ENCODE results near the gene NODAL.

NODAL gene

GRCh38 chr10:70461397-70462348, 20.2 kb upstream of the NODAL start:
- Histone ChIP-seq H3K9ac (ENCODE audit: low read length) (no peak overlapping the region), H4K91ac (ENCODE audit: low read length) (no peak overlapping the region), H2BK120ac (ENCODE audit: low read depth, low read length) (no peak overlapping the region), H3K4me3 (ENCODE audit: insufficient read depth in 1 of 2, low read depth in 1 of 2, low read length in 2 of 2) (no peak overlapping the region), H2AFZ (ENCODE audit: low read depth, low read length) (no peak overlapping the region), H2BK5ac (ENCODE audit: low read depth, low read length, poor library complexity, severe bottlenecking) (no peak overlapping the region), H2BK15ac (ENCODE audit: low read depth, poor library complexity, severe bottlenecking) (no peak overlapping the region), H3K27ac (ENCODE audit: low read length, poor library complexity, severe bottlenecking) (no peak overlapping the region), H2BK12ac (ENCODE audit: low read length in 2 of 2) (no peak overlapping the region), H4K8ac (ENCODE audit: low read length) (no peak overlapping the region), H2AK5ac (ENCODE audit: low read length, severe bottlenecking) (no peak overlapping the region), H3K9me3 (ENCODE audit: control insufficient read depth, low read length) (no peaks in the 10 kb centered on the region), H3K36me3 (ENCODE audit: control insufficient read depth in 1 of 2, insufficient read depth in 2 of 2, low read depth in 1 of 2, low read length in 2 of 2) (no peaks in the 10 kb centered on the region), H3K4me2 (ENCODE audit: low read length, poor library complexity, severe bottlenecking) (no peak overlapping the region), H3K27me3 (ENCODE audit: control insufficient read depth in 1 of 2, insufficient read depth in 1 of 2, low read length in 2 of 2) (peaks cover 30 to 39% of the 10 kb centered on the region in 2 experiments), H3K18ac (ENCODE audit: low read depth in 1 of 2, low read length in 2 of 2) (no peak overlapping the region), H3K79me1 (replicated peaks; ENCODE audit: low read length, poor library complexity, severe bottlenecking) (no peaks in the 10 kb centered on the region), H3K23ac (ENCODE audit: low read length in 2 of 2) (no peak overlapping the region), H3K4me1 (ENCODE audit: control insufficient read depth, insufficient read depth, low read depth, low read length) (peaks cover 17% of the 10 kb centered on the region), H3K4ac (ENCODE audit: low read depth in 1 of 2, low read length in 2 of 2) (no peak overlapping the region), H3K14ac (ENCODE audit: low read length in 2 of 2) (no peak overlapping the region)
- WGBS: 61% methylated on average over 12 of the region's 13 CpGs
- DNase-seq: peak; percentile 60

- Histone ChIP-seq H2AK5ac (ENCODE audit: low read length, severe bottlenecking) (no peak overlapping the region), H2BK120ac (ENCODE audit: low read depth, low read length) (no peak overlapping the region), H3K36me3 (ENCODE audit: control insufficient read depth in 1 of 2, insufficient read depth in 2 of 2, low read depth in 1 of 2, low read length in 2 of 2) (no peaks in the 10 kb centered on the region), H3K4me2 (ENCODE audit: low read length, poor library complexity, severe bottlenecking) (no peak overlapping the region), H3K9ac (ENCODE audit: low read length) (no peak overlapping the region), H3K9me3 (ENCODE audit: control insufficient read depth, low read length) (no peaks in the 10 kb centered on the region), H2AFZ (ENCODE audit: low read depth, low read length) (no peak overlapping the region), H4K8ac (ENCODE audit: low read length) (no peak overlapping the region), H2BK12ac (ENCODE audit: low read length in 2 of 2) (peak overlapping the region in 1 of 2 experiments; percentile 8), H3K14ac (ENCODE audit: low read length in 2 of 2) (no peak overlapping the region), H3K27me3 (ENCODE audit: control insufficient read depth in 1 of 2, insufficient read depth in 1 of 2, low read length in 2 of 2) (peaks cover 42 to 44% of the 10 kb centered on the region in 2 experiments), H4K91ac (ENCODE audit: low read length) (peak overlapping the region; percentile 35), H3K4ac (ENCODE audit: low read depth in 1 of 2, low read length in 2 of 2) (no peak overlapping the region), H2BK15ac (ENCODE audit: low read depth, poor library complexity, severe bottlenecking) (no peak overlapping the region), H3K23ac (ENCODE audit: low read length in 2 of 2) (peak overlapping the region in 1 of 2 experiments; percentile 9), H3K4me3 (ENCODE audit: insufficient read depth in 1 of 2, low read depth in 1 of 2, low read length in 2 of 2) (no peak overlapping the region), H2BK5ac (ENCODE audit: low read depth, low read length, poor library complexity, severe bottlenecking) (no peak overlapping the region), H3K27ac (ENCODE audit: low read length, poor library complexity, severe bottlenecking) (no peak overlapping the region), H3K4me1 (ENCODE audit: control insufficient read depth, insufficient read depth, low read depth, low read length) (peaks cover 22% of the 10 kb centered on the region), H3K79me1 (replicated peaks; ENCODE audit: low read length, poor library complexity, severe bottlenecking) (no peaks in the 10 kb centered on the region), H3K18ac (ENCODE audit: low read depth in 1 of 2, low read length in 2 of 2) (no peak overlapping the region)
- 72% methylated on average over 29 of the region's 29 CpGs for WGBS
- no peak for DNase-seq
These were observed 18.5 kb upstream of the NODAL start for GRCh38 chr10:70459774-70460490.

- peaks cover 44 to 46% of the 10 kb centered on the region in 2 experiments for H3K27me3 ChIP-seq (ENCODE audit: control insufficient read depth in 1 of 2, insufficient read depth in 1 of 2, low read length in 2 of 2)
- no peak overlapping the region for H3K9ac ChIP-seq (ENCODE audit: low read length)
- H3K36me3 ChIP-seq (ENCODE audit: control insufficient read depth in 1 of 2, insufficient read depth in 2 of 2, low read depth in 1 of 2, low read length in 2 of 2): no peaks in the 10 kb centered on the region
- H2AFZ ChIP-seq (ENCODE audit: low read depth, low read length): no peak overlapping the region
- no peak overlapping the region for H3K4ac ChIP-seq (ENCODE audit: low read depth in 1 of 2, low read length in 2 of 2)
- H4K91ac ChIP-seq (ENCODE audit: low read length): no peak overlapping the region
- H3K9me3 ChIP-seq (ENCODE audit: control insufficient read depth, low read length): no peaks in the 10 kb centered on the region
- H2BK15ac ChIP-seq (ENCODE audit: low read depth, poor library complexity, severe bottlenecking): no peak overlapping the region
- no peak overlapping the region for H2BK12ac ChIP-seq (ENCODE audit: low read length in 2 of 2)
- no peak for DNase-seq
- H4K8ac ChIP-seq (ENCODE audit: low read length): no peak overlapping the region
- no peak overlapping the region for H2AK5ac ChIP-seq (ENCODE audit: low read length, severe bottlenecking)
- no peak overlapping the region for H2BK5ac ChIP-seq (ENCODE audit: low read depth, low read length, poor library complexity, severe bottlenecking)
- H3K4me3 ChIP-seq (ENCODE audit: insufficient read depth in 1 of 2, low read depth in 1 of 2, low read length in 2 of 2): no peak overlapping the region
- H3K4me2 ChIP-seq (ENCODE audit: low read length, poor library complexity, severe bottlenecking): no peak overlapping the region
- H3K14ac ChIP-seq (ENCODE audit: low read length in 2 of 2): no peak overlapping the region
- peaks cover 22% of the 10 kb centered on the region for H3K4me1 ChIP-seq (ENCODE audit: control insufficient read depth, insufficient read depth, low read depth, low read length)
- WGBS: 24% methylated on average over 19 of the region's 19 CpGs
- no peak overlapping the region for H3K27ac ChIP-seq (ENCODE audit: low read length, poor library complexity, severe bottlenecking)
- H3K23ac ChIP-seq (ENCODE audit: low read length in 2 of 2): no peak overlapping the region
- no peak overlapping the region for H2BK120ac ChIP-seq (ENCODE audit: low read depth, low read length)
- no peak overlapping the region for H3K18ac ChIP-seq (ENCODE audit: low read depth in 1 of 2, low read length in 2 of 2)
- no peaks in the 10 kb centered on the region for H3K79me1 ChIP-seq (replicated peaks; ENCODE audit: low read length, poor library complexity, severe bottlenecking)
These were observed 17.7 kb upstream of the NODAL start for GRCh38 chr10:70459061-70459773.

Measured in mesenchymal stem cell (in vitro differentiated cells and primary cell).